Ishikawa (cell line): ENCODE data around the gene PCDHGA8.

Experiments
- CEBPB ChIP-seq: IDR thresholded peaks from 2 replicates; pipeline ENCODE4 v1.6.1; 2012
- CREB1 ChIP-seq: IDR thresholded peaks from 2 replicates; pipeline ENCODE4 v1.6.1; 2012; ENCODE audit warnings: low read depth
- EGR1 ChIP-seq: IDR thresholded peaks from 2 replicates; pipeline ENCODE4 v1.6.1; 2012
- EP300 ChIP-seq: IDR thresholded peaks from 2 replicates; pipeline ENCODE4 v1.6.1; 2012; ENCODE audit warnings: borderline replicate concordance
- FOXM1 ChIP-seq: IDR thresholded peaks from 2 replicates; pipeline ENCODE4 v1.6.1; 2012; ENCODE audit warnings: low read depth, borderline replicate concordance
- NFIC ChIP-seq: IDR thresholded peaks from 2 replicates; pipeline ENCODE4 v1.6.1; 2012
- RAD21 ChIP-seq: IDR thresholded peaks from 2 replicates; pipeline ENCODE4 v1.6.1; 2012; ENCODE audit warnings: low read depth
- REST ChIP-seq: IDR thresholded peaks from 2 replicates; pipeline ENCODE4 v1.6.1; 2012; ENCODE audit warnings: low read depth, mild to moderate bottlenecking
- TAF1 ChIP-seq: IDR thresholded peaks from 2 replicates; pipeline ENCODE4 v1.6.1; 2012; ENCODE audit warnings: low read depth, mild to moderate bottlenecking
- TCF12 ChIP-seq: IDR thresholded peaks from 2 replicates; pipeline ENCODE4 v1.6.1; 2012; ENCODE audit warnings: low read depth
- TEAD4 ChIP-seq: IDR thresholded peaks from 2 replicates; pipeline ENCODE4 v1.6.1; 2012
- USF1 ChIP-seq: IDR thresholded peaks from 2 replicates; pipeline ENCODE4 v1.6.1; 2012
- YY1 ChIP-seq: IDR thresholded peaks from 2 replicates; pipeline ENCODE4 v1.6.1; 2012; ENCODE audit warnings: low read depth
- ZBTB7A ChIP-seq: IDR thresholded peaks from 2 replicates; pipeline ENCODE4 v1.6.1; 2012; ENCODE audit warnings: low read depth
- TF ChIP-seq, protein P1 (sequence below): IDR thresholded peaks from 2 replicates; pipeline ENCODE4 v1.6.1; 2012

Gene PCDHGA8

DNA sequence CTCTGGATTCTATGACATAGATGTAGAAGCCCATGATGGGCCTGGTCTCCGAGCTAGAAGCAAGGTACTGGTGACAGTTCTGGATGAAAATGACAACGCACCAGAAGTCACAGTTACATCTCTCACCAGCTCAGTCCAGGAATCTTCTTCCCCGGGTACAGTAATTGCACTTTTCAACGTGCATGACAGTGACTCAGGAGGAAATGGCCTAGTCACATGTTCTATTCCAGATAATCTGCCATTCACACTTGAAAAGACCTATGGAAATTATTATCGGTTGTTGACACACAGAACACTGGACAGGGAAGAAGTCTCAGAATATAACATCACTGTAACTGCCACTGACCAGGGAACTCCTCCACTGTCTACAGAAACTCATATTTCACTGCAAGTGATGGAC lies 36.3 kb upstream of the PCDHGA8 start:
- TF ChIP-seq TEAD4 (no peak), YY1 (no peak), NFIC (no peak), RAD21 (no peak), EGR1 (no peak), CEBPB (no peak), REST (no peak), EP300 (no peak), USF1 (no peak), TAF1 (no peak), FOXM1 (no peak), ZBTB7A (no peak), TCF12 (no peak), CREB1 (no peak)
- TF ChIP-seq, protein P1, sequence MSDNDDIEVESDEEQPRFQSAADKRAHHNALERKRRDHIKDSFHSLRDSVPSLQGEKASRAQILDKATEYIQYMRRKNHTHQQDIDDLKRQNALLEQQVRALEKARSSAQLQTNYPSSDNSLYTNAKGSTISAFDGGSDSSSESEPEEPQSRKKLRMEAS: no peak

DNA sequence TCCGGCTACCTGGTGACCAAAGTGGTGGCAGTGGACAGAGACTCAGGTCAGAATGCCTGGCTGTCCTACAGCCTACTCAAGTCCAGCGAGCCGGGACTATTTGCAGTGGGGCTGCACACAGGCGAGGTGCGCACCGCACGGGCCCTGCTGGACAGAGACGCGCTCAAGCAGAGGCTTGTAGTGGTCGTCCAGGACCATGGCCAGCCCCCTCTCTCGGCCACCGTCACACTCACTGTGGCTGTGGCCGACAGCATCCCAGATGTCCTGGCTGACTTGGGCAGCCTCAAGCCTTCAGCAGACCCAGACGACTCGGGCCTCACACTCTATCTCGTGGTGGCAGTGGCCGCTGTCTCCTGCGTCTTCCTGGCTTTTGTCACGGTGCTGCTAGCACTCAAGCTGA lies 35.5 kb upstream of the PCDHGA8 start:
- TF ChIP-seq TAF1: no peak
- TF ChIP-seq REST: peak; percentile 52
- TF ChIP-seq EP300: no peak

DNA sequence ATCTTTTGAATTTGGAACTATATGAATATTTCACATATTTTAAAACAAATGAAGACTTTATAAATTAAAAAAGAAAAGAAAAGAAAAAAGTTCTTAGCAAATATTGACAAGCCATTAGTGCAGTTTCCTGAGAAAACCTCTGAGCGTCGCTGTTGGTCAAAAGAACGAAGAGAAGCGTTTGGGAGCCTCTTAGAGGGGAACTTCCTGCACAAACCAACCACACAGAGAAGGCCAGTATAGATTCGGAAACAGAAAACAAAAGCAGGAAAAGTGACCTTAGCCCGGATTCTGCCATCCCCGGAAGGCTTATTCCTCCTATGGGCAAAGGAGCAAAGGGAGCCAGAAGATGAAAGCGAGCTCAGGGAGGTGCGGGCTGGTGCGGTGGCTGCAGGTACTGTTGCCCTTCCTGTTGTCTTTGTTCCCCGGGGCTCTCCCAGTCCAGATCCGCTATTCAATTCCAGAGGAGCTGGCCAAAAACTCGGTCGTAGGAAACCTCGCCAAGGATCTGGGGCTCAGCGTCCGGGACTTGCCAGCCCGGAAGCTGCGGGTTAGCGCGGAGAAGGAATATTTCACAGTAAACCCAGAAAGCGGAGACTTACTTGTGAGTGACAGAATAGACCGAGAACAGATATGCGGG lies 32.5 kb upstream of the PCDHGA8 start, which contains the start of gene PCDHGB2:
PCDHGB2 (plus strand) TSS at position 205 of the 637 bp plus-strand sequence; CDS start at position 347, 142 bp downstream.
- peak; percentile 43 for TF ChIP-seq RAD21
- TF ChIP-seq NFIC: no peak

- TF ChIP-seq YY1: no peak
- TF ChIP-seq NFIC: no peak
- no peak for TF ChIP-seq USF1
- no peak for TF ChIP-seq CEBPB
- TF ChIP-seq, protein P1: no peak
- no peak for TF ChIP-seq EP300
- TF ChIP-seq TCF12: no peak
- TF ChIP-seq REST: no peak
- no peak for TF ChIP-seq ZBTB7A
- TF ChIP-seq EGR1: no peak
- no peak for TF ChIP-seq CREB1
- no peak for TF ChIP-seq TEAD4
- no peak for TF ChIP-seq FOXM1
- no peak for TF ChIP-seq TAF1
Observed at GRCh38 chr5:141360685-141361084, 31.7 kb upstream of the PCDHGA8 start.

DNA sequence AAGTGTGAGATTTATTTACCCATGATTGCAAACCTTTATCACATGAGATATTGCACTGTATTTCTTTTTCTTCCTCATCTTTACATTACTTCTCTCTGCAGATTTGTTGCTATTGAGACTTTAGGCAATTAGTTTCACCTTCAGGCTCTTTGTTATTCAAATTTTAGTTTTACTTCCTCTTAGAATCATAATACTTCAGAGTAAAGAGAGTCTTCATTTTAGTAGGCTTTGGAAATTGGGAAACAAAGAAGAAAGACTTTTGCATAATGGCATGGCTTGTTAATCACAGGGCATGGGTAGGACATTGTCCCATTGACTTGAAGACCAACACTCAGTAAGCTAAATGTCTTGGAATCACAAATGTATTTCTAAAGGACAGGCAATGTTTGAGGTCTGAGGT lies 29.7 kb upstream of the PCDHGA8 start:
- TF ChIP-seq ZBTB7A (no peak), RAD21 (no peak), EP300 (no peak), CEBPB (no peak), CREB1 (no peak), REST (no peak), YY1 (no peak), TEAD4 (no peak), TCF12 (no peak), NFIC (no peak), FOXM1 (no peak), USF1 (no peak), TAF1 (no peak), EGR1 (no peak)
- TF ChIP-seq, protein P1: no peak
